Measurements from ENCODE around the gene PER1. TPM values are rescaled to one million over a fixed set of nuclear protein-coding genes. Genes with fewer than 3 reads are reported as not detected.

PER1 gene
- total and polyA plus RNA-seq, 4 donors, result 93.5 to 238 (median 129) TPM

GRCh38 chr17:8163978-8164814 is 12.0 kb upstream of the PER1 start:
- DNase-seq, result peak; percentile 80 to 89 (median 81)
- TF ChIP-seq, protein P1, sequence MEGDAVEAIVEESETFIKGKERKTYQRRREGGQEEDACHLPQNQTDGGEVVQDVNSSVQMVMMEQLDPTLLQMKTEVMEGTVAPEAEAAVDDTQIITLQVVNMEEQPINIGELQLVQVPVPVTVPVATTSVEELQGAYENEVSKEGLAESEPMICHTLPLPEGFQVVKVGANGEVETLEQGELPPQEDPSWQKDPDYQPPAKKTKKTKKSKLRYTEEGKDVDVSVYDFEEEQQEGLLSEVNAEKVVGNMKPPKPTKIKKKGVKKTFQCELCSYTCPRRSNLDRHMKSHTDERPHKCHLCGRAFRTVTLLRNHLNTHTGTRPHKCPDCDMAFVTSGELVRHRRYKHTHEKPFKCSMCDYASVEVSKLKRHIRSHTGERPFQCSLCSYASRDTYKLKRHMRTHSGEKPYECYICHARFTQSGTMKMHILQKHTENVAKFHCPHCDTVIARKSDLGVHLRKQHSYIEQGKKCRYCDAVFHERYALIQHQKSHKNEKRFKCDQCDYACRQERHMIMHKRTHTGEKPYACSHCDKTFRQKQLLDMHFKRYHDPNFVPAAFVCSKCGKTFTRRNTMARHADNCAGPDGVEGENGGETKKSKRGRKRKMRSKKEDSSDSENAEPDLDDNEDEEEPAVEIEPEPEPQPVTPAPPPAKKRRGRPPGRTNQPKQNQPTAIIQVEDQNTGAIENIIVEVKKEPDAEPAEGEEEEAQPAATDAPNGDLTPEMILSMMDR (IDR thresholded peaks at IDR 0.05; ENCODE audit: control extremely low read depth, extremely low read depth), result no peak
- ATAC-seq (ENCODE audit: insufficient read depth, low FRiP score), result peak; percentile 7
- peak overlapping the region; percentile 25 to 39 for H3K9ac ChIP-seq (ENCODE audit: insufficient read depth in 1 of 2, low read length in 2 of 2)
- H3K36me3 ChIP-seq (ENCODE audit: control insufficient read depth in 4 of 4, insufficient read depth in 4 of 4, low read length in 4 of 4), result peaks cover 3 to 22% (median 12%) of the 10 kb centered on the region in 4 donors
- no peak overlapping the region for H3K4me3 ChIP-seq
- no peaks in the 10 kb centered on the region for H3K27me3 ChIP-seq (ENCODE audit: control insufficient read depth in 3 of 3, insufficient read depth in 3 of 3, low read length in 2 of 3)
- peaks cover 10 to 38% (median 21%) of the 10 kb centered on the region in 5 donors for H3K4me1 ChIP-seq (ENCODE audit: control insufficient read depth in 5 of 5, insufficient read depth in 5 of 5, low read length in 5 of 5)
- WGBS, 2 donors, result 24 to 32% methylated on average over 13 of the region's 13 CpGs
- H3K9me3 ChIP-seq (ENCODE audit: control insufficient read depth in 4 of 4, insufficient read depth in 3 of 4, low read length in 3 of 4), result no peaks in the 10 kb centered on the region
- H3K27ac ChIP-seq (ENCODE audit: low read depth in 1 of 2, low read length in 1 of 2), result peak overlapping the region; percentile 91 to 93

DNA sequence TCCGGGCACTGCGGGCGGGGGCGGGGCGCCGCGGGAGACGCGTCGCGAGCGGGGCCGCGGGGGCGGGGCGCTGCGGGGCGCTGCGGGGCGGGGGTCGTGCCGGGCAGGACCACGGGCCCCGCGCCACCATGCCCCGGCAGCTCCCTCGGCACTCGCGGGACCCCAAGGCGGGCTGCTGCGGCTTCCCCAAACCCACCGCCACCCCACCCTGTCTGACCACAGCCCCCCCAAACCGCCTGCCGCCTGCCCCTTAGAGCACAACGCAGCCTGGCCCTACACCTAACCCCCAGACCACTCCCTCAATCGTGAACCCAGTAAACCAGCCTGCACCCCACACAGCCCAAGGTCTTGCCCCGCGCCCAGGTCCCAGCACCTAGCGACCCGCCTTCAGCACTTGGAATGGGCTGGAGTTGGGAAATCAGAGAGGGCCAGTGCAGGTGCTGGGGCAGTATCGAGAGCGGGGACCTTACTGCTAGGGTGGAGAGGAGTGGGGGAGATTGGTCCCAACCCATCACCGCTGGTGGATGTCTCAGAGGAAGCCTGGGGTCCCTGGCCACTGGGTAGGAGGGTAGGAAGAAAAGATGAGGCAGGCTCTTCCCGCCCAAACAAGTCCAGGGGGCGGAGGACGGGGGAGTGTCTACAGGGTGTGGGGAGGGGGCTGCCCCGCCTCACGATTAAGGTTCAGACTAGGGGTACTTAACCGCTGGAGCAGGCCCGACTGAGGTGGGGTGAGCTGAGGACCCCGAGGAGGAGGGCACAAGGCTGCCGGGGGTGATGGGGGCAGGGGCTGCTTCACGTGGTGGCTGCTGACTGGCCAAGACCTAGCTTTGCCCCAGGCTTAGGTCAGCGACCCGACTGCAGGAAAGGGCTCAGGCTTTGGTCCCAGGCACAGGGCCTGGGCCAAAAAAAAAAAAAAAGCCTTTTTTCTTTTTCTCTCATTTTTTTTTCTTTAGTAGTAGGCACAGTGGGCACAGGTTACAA is 11.1 kb upstream of the PER1 start:
- TF ChIP-seq, protein P1 (IDR thresholded peaks at IDR 0.05; ENCODE audit: control extremely low read depth, extremely low read depth), result no peak
- peaks cover 3 to 26% (median 14%) of the 10 kb centered on the region in 4 donors for H3K36me3 ChIP-seq (ENCODE audit: control insufficient read depth in 4 of 4, insufficient read depth in 4 of 4, low read length in 4 of 4)
- DNase-seq (peak; percentile 61 to 66 (median 63)), ATAC-seq (ENCODE audit: insufficient read depth, low FRiP score) (peak; percentile 6)
- H3K9me3 ChIP-seq (ENCODE audit: control insufficient read depth in 4 of 4, insufficient read depth in 3 of 4, low read length in 3 of 4), result no peaks in the 10 kb centered on the region
- WGBS, 2 donors, result 7 to 35% methylated on average over 23 to 55 of the region's 55 CpGs
- peak overlapping the region; percentile 39 to 82 for H3K9ac ChIP-seq (ENCODE audit: insufficient read depth in 1 of 2, low read length in 2 of 2)
- peak overlapping the region; percentile 17 for H3K4me3 ChIP-seq
- peak overlapping the region; percentile 91 to 93 for H3K27ac ChIP-seq (ENCODE audit: low read depth in 1 of 2, low read length in 1 of 2)
- peaks cover 10 to 38% (median 21%) of the 10 kb centered on the region in 5 donors for H3K4me1 ChIP-seq (ENCODE audit: control insufficient read depth in 5 of 5, insufficient read depth in 5 of 5, low read length in 5 of 5)
- H3K27me3 ChIP-seq (ENCODE audit: control insufficient read depth in 3 of 3, insufficient read depth in 3 of 3, low read length in 2 of 3), result no peaks in the 10 kb centered on the region

DNA sequence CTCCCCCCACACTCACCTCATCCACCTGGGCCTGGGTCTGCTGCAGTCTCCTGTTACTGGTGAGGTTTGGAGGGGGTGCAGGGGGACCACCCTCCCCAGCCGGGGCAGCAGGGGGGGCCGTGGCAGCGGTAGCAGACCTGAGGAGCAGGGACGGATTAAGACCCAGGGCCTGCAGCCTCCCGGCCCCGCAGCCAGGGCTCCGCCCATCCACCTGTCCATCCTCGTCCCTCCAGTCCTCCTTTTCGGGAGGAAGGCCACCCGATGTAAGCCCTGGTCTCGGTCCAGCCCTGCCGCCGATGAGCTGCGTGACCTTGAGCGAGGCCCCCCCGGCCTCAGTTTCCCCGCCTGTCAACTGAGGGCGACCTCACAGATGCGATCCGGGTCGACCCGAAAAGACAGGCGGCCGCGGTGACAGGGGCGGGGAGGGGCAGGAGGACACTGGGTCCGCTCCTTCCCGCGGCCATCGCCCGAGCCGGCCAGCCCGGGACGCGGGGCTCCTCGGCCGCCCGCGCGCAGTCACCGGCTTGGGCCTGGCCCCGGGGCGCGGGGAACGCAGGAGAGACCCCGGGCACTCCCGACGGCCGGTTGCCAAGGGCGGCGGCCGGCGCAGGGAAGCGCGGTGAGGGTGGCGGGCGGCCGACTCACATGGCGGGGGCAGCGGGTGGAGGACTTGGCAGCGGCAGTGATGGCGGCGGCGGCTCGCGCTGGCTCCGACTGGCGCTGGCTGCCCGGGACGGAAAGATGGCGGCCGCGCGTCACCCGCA is 10.2 kb upstream of the PER1 start, which contains the start of gene VAMP2:
Gene VAMP2 (minus strand): TSS at position 716 of the 764 bp plus-strand sequence. CDS start 69 bp downstream, at position 647.
- DNase-seq (peak; percentile 84 to 89 (median 87)), ATAC-seq (ENCODE audit: insufficient read depth, low FRiP score) (peak; percentile 72)
- Histone ChIP-seq H3K9me3 (ENCODE audit: control insufficient read depth in 4 of 4, insufficient read depth in 3 of 4, low read length in 3 of 4) (no peaks in the 10 kb centered on the region), H3K27me3 (ENCODE audit: control insufficient read depth in 3 of 3, insufficient read depth in 3 of 3, low read length in 2 of 3) (no peaks in the 10 kb centered on the region), H3K4me1 (ENCODE audit: control insufficient read depth in 5 of 5, insufficient read depth in 5 of 5, low read length in 5 of 5) (peaks cover 10 to 38% (median 21%) of the 10 kb centered on the region in 5 donors), H3K4me3 (peak within 1 kb of the TSS; percentile 99), H3K36me3 (ENCODE audit: control insufficient read depth in 4 of 4, insufficient read depth in 4 of 4, low read length in 4 of 4) (peaks cover 3 to 26% (median 14%) of the 10 kb centered on the region in 4 donors), H3K27ac (ENCODE audit: low read depth in 1 of 2, low read length in 1 of 2) (peak within 1 kb of the TSS; percentile 93 to 100), H3K9ac (ENCODE audit: insufficient read depth in 1 of 2, low read length in 2 of 2) (peak within 1 kb of the TSS; percentile 84 to 91)
- 0 to 1% methylated on average over 51 to 75 of the region's 75 CpGs for WGBS, 2 donors
- TF ChIP-seq, protein P1 (IDR thresholded peaks at IDR 0.05; ENCODE audit: control extremely low read depth, extremely low read depth), result no peak

All from lung (tissue), 12 donors.